SK-N-SH (cell line): ENCODE results near the gene LRRC45. TPM values are rescaled to one million over a fixed set of nuclear protein-coding genes. Genes with fewer than 3 reads are reported as not detected.

ENCODE experiments used
- CTCF ChIA-PET: fragments of 300-600, 350-600 bp; formaldehyde crosslinking; extraction: SDS; loops from one replicate; lab custom pipeline; 2021; lab: Yijun Ruan, JAX
- POLR2A ChIA-PET: fragments of 350-600 bp; sonication (Branson Sonifier 250); formaldehyde crosslinking; extraction: SDS; loops from one replicate; lab custom pipeline; 2020; ENCODE audit warnings: antibody characterized with exemption, inconsistent platforms; lab: Yijun Ruan, JAX
- DNase-seq: peaks from one replicate; pipeline ENCODE4 v3.0.0; 2012
- H2AFZ ChIP-seq: fragments of 200-600 bp; sonication (generic); 2 replicates; pipeline ENCODE4 v1.8.1; 2016; ENCODE audit warnings: antibody characterized with exemption, mild to moderate bottlenecking, low read depth
- H3F3A ChIP-seq: fragments of 200-600 bp; sonication (generic); replicated peaks from 2 replicates; pipeline ENCODE3; 2016; ENCODE audit warnings: antibody characterized with exemption, mild to moderate bottlenecking; ENCODE audit not compliant: insufficient read depth
- H3K27ac ChIP-seq, 2 experiments: fragments of 200-500 bp in 1 of 2; fragments of 200-600 bp in 1 of 2; sonication (Bioruptor generic) in 1 of 2; sonication (generic), shearing (Covaris generic) in 1 of 2; 2 replicates each; pipeline versions ENCODE4 v1.5.1 to v1.6.1; 2014 to 2016; ENCODE audit warnings: low read depth in 2 of 2, inconsistent platforms in 1 of 2, low read length in 1 of 2, mild to moderate bottlenecking in 1 of 2, mixed read lengths in 1 of 2
- H3K27me3 ChIP-seq: fragments of 200-600 bp; sonication (generic), shearing (Covaris generic); 2 replicates; pipeline ENCODE4 v1.6.1; 2016; ENCODE audit warnings: mixed run types; ENCODE audit not compliant: insufficient read depth
- H3K36me3 ChIP-seq, 2 experiments: fragments of 200-500 bp in 1 of 2; fragments of 200-600 bp in 1 of 2; sonication (Bioruptor generic) in 1 of 2; sonication (generic) in 1 of 2; replicated peaks in 1 of 2; 2 replicates each; pipeline versions ENCODE3 to v1.5.1; 2014 to 2016; ENCODE audit warnings: low read length in 1 of 2, mild to moderate bottlenecking in 1 of 2; ENCODE audit not compliant: insufficient read depth in 2 of 2, control insufficient read depth in 1 of 2
- H3K4me1 ChIP-seq, 2 experiments: fragments of 200-500 bp in 1 of 2; fragments of 200-600 bp in 1 of 2; sonication (Bioruptor generic) in 1 of 2; sonication (generic), shearing (Covaris generic) in 1 of 2; 2 replicates each; pipeline versions ENCODE4 v1.5.1 to v1.6.1; 2014 to 2016; ENCODE audit warnings: low read depth in 1 of 2, low read length in 1 of 2, mixed run types in 1 of 2; ENCODE audit not compliant: insufficient read depth in 2 of 2, control insufficient read depth in 1 of 2
- H3K4me2 ChIP-seq: fragments of 200-600 bp; sonication (generic), shearing (Covaris generic); 2 replicates; pipeline ENCODE4 v1.6.1; 2017; ENCODE audit warnings: mixed run types
- H3K4me3 ChIP-seq, 2 experiments: fragments of 200-500 bp in 1 of 2; fragments of 200-600 bp in 1 of 2; sonication (Bioruptor generic) in 1 of 2; sonication (generic), shearing (Covaris generic) in 1 of 2; 2 replicates each; pipeline versions ENCODE4 v1.5.1 to v1.8.1; 2014 to 2016; ENCODE audit warnings: low read depth in 2 of 2, inconsistent platforms in 1 of 2, low read length in 1 of 2, mild to moderate bottlenecking in 1 of 2, mixed read lengths in 1 of 2, moderate library complexity in 1 of 2
- H3K79me2 ChIP-seq: fragments of 200-600 bp; sonication (generic); 2 replicates; pipeline ENCODE4 v1.8.1; 2017; ENCODE audit warnings: mild to moderate bottlenecking; ENCODE audit not compliant: insufficient read depth
- H3K9ac ChIP-seq: fragments of 200-600 bp; sonication (generic); 2 replicates; pipeline ENCODE4 v1.6.1; 2017; ENCODE audit warnings: mixed run types
- H3K9me2 ChIP-seq: fragments of 200-600 bp; sonication (generic); 2 replicates; pipeline ENCODE4 v1.6.1; 2017; ENCODE audit warnings: mixed run types
- H3K9me3 ChIP-seq: fragments of 200-600 bp; sonication (generic); 2 replicates; pipeline ENCODE4 v1.6.1; 2017; ENCODE audit warnings: mixed run types, mild to moderate bottlenecking, moderate library complexity
- H4K20me1 ChIP-seq: fragments of 200-600 bp; sonication (generic); 2 replicates; pipeline ENCODE4 v1.6.1; 2017; ENCODE audit warnings: mild to moderate bottlenecking, mixed run types; ENCODE audit not compliant: insufficient read depth
- CTCF ChIP-seq: fragments of 200-600 bp; sonication (generic); IDR thresholded peaks from 2 replicates; pipeline ENCODE4 v1.6.1; 2017; ENCODE audit warnings: antibody characterized with exemption, mild to moderate bottlenecking, moderate library complexity
- FOSL2 ChIP-seq: IDR thresholded peaks from 2 replicates; pipeline ENCODE4 v1.4.0; 2012; ENCODE audit warnings: low read depth, mild to moderate bottlenecking, moderate library complexity, borderline replicate concordance
- MAX ChIP-seq: IDR thresholded peaks from 2 replicates; pipeline ENCODE4 v1.4.0; 2012; ENCODE audit warnings: low read depth
- MXI1 ChIP-seq: IDR thresholded peaks from 2 replicates; pipeline ENCODE4 v1.6.1; 2012; ENCODE audit warnings: mild to moderate bottlenecking, low read depth, low read length, improper control_type of control experiment
- NRF1 ChIP-seq: IDR thresholded peaks from 2 replicates; pipeline ENCODE4 v1.6.1; 2012; ENCODE audit warnings: low read depth, mild to moderate bottlenecking, low read length
- RAD21 ChIP-seq: IDR thresholded peaks from 2 replicates; pipeline ENCODE4 v1.6.1; 2012; ENCODE audit warnings: mild to moderate bottlenecking, low read length
- RCOR1 ChIP-seq: fragments of 150-350 bp; IDR thresholded peaks from 2 replicates; pipeline ENCODE4 v1.6.1; 2017; ENCODE audit warnings: antibody characterized with exemption, low read length
- SIN3A ChIP-seq: IDR thresholded peaks from 2 replicates; pipeline ENCODE4 v1.6.1; 2012; ENCODE audit warnings: low read depth, mild to moderate bottlenecking, low read length, moderate library complexity, borderline replicate concordance
- SMC3 ChIP-seq: IDR thresholded peaks from 2 replicates; pipeline ENCODE4 v1.6.1; 2012; ENCODE audit warnings: low read depth, low read length, improper control_type of control experiment
- YY1 ChIP-seq: IDR thresholded peaks from 2 replicates; pipeline ENCODE4 v1.4.0; 2012; ENCODE audit warnings: low read depth, mild to moderate bottlenecking
- WGBS: methylation state at CpG from one replicate; pipeline ENCODE4 v1.1.6; 2017; ENCODE audit warnings: low lambda C conversion rate; 5-methylcytosine and 5-hydroxymethylcytosine counted together
- polyA plus RNA-seq, 3 experiments: library from polyadenylated mRNA; depleted of rRNA; stranded (reverse); fragments of >200 nt; gene quantifications; 2 replicates each; pipeline ENCODE4 v1.2.3, GENCODE V29; 2012

Gene LRRC45
- polyA plus RNA-seq, 1 of the 3 experiments (the other 2 are of a cell fraction) = 31.5 TPM

GRCh38 chr17:82029990-82030469 lies 6.9 kb downstream of the LRRC45 start:
- Histone ChIP-seq H3K27ac (no peak overlapping the region), H3F3A (peaks cover 24% of the 10 kb centered on the region)
- TF ChIP-seq YY1 (no peak), NRF1 (no peak)
- TF ChIP-seq, all 33 proteins: peak for 0
- no peak overlapping the region for H3K9ac ChIP-seq
- no peaks in the 10 kb centered on the region for H3K27me3 ChIP-seq
- H2AFZ ChIP-seq = no peak overlapping the region
- peaks cover 0 to 19% of the 10 kb centered on the region in 2 experiments; a peak in 2 of 4 replicates for H3K4me1 ChIP-seq
- peaks cover 4% of the 10 kb centered on the region; the same call in 1 of the 2 replicates for H4K20me1 ChIP-seq
- H3K4me2 ChIP-seq = peak overlapping the region; percentile 90; the same call in 1 of the 2 replicates
- ChIA-PET CTCF (interaction anchor here (0.6 to 35.7 kb wide), 76 partner anchors 9 to 657 kb away, joined by 3 to 1216 read pairs (median 7); partner anchors contain the start of genes ASPSCR1, CCDC57, CENPX and DCXR), POLR2A (interaction anchor here (0.6 to 3.4 kb wide), 13 partner anchors 8 to 247 kb away, joined by 3 to 14 read pairs (median 3); partner anchors contain the start of genes CENPX, FASN, GPS1 and LRRC45)
- H3K9me2 ChIP-seq = no peaks in the 10 kb centered on the region
- 64% methylated on average over 21 of the region's 31 CpGs for WGBS
- peaks cover 5 to 15% of the 10 kb centered on the region in 2 experiments for H3K36me3 ChIP-seq
- no peak for DNase-seq
- H3K9me3 ChIP-seq = no peaks in the 10 kb centered on the region
- H3K79me2 ChIP-seq = no peaks in the 10 kb centered on the region
- no peak overlapping the region; a peak in 1 of 4 replicates for H3K4me3 ChIP-seq

- H3K27ac ChIP-seq = peak overlapping the region in 1 of 2 experiments; percentile 85; a peak in 2 of 4 replicates
Measured at GRCh38 chr17:82030470-82031302, 7.6 kb downstream of the LRRC45 start.

More at GRCh38 chr17:82030470-82031302, 7.6 kb downstream of the LRRC45 start:
- whole genome bisulfite sequencing = 5% methylated on average over 47 of the region's 94 CpGs
- Histone ChIP-seq H3K36me3 (peaks cover 5 to 17% of the 10 kb centered on the region in 2 experiments), H3K4me2 (peak overlapping the region; percentile 90), H3K4me1 (peaks cover 0 to 18% of the 10 kb centered on the region in 2 experiments; a peak in 2 of 4 replicates), H3K27me3 (no peaks in the 10 kb centered on the region), H3K79me2 (no peaks in the 10 kb centered on the region), H3K9me2 (no peaks in the 10 kb centered on the region), H3K4me3 (peak overlapping the region; percentile 50 to 62), H4K20me1 (peaks cover 4% of the 10 kb centered on the region; the same call in 1 of the 2 replicates), H3F3A (peaks cover 29% of the 10 kb centered on the region), H3K9me3 (no peaks in the 10 kb centered on the region), H2AFZ (peak overlapping the region; percentile 72; the same call in 1 of the 2 replicates), H3K9ac (no peak overlapping the region)
- peak; percentile 96 for DNase-seq
- TF ChIP-seq RAD21 = peak; percentile 96
- TF ChIP-seq SIN3A = peak; percentile 41; the same call in 1 of the 2 replicates
- peak; percentile 69 for TF ChIP-seq CTCF
- TF ChIP-seq SMC3 = peak; percentile 87
- TF ChIP-seq MAX = no peak
- peak; percentile 67 for TF ChIP-seq MXI1
- TF ChIP-seq NRF1 = peak; percentile 39; the same call in 1 of the 2 replicates
- 0 out of 2 replicates have a peak, but pooled peaks have one; percentile 43 for TF ChIP-seq RCOR1
- TF ChIP-seq FOSL2 = no peak
- CTCF ChIA-PET = interaction anchor here (0.6 to 35.7 kb wide), 93 partner anchors 9 to 657 kb away, joined by 3 to 1216 read pairs (median 6); partner anchors contain the start of genes ASPSCR1, CCDC57, CENPX and DCXR
- POLR2A ChIA-PET = interaction anchor here (0.6 to 3.4 kb wide), 15 partner anchors 8 to 170 kb away, joined by 3 to 14 read pairs (median 4); partner anchors contain the start of genes CENPX, FASN, GPS1 and LRRC45
